Left ventricle myocardium inferior (tissue), 1 donor: ENCODE data around the gene KCNH6. TPM values are rescaled to one million over a fixed set of nuclear protein-coding genes. Genes with fewer than 3 reads are reported as not detected.

Experiments used
- DNase-seq: peaks from one replicate; pipeline ENCODE4 v3.0.0-alpha.2; 2020
- H3K27ac ChIP-seq: fragments of 200-600 bp; replicated peaks from 2 replicates; pipeline ENCODE4 v1.8.0; 2021
- H3K27me3 ChIP-seq: fragments of 200-600 bp; 2 replicates; pipeline ENCODE4 v1.8.0; 2021; ENCODE audit warnings: low read depth
- H3K36me3 ChIP-seq: fragments of 200-600 bp; 2 replicates; pipeline ENCODE4 v1.8.0; 2021
- H3K4me1 ChIP-seq: fragments of 200-600 bp; 2 replicates; pipeline ENCODE4 v1.8.0; 2021
- H3K4me3 ChIP-seq: fragments of 200-600 bp; 2 replicates; pipeline ENCODE4 v1.8.0; 2021; ENCODE audit warnings: mild to moderate bottlenecking, moderate library complexity
- H3K9me3 ChIP-seq: fragments of 200-600 bp; replicated peaks from 2 replicates; pipeline ENCODE4 v1.8.0; 2021
- CTCF ChIP-seq: fragments of 200-600 bp; IDR thresholded peaks from 2 replicates; pipeline ENCODE4 v1.8.0; 2021; ENCODE audit warnings: antibody characterized with exemption, mild to moderate bottlenecking, borderline replicate concordance
- intact Hi-C: fragments of 100-400 bp; cut with micrococcal nuclease; formaldehyde crosslinking; loops from one replicate; pipeline ENCODE4 v1.11.0; 2022
- total RNA-seq: library from RNA; stranded (reverse); fragmentation: NEBNext Ultra II Directional; extraction: Animal tissue kit (Norgen Biotek cat#: 25700); gene quantifications from one replicate; pipeline ENCODE4 v1.2.1, GENCODE V29; 2021
- donor health status: DM: no; HTN: yes; CAD: no; lungs with severe emphysema.

The KCNH6 gene
- total RNA-seq, 1 donor from 2014 or later = not detected

DNA sequence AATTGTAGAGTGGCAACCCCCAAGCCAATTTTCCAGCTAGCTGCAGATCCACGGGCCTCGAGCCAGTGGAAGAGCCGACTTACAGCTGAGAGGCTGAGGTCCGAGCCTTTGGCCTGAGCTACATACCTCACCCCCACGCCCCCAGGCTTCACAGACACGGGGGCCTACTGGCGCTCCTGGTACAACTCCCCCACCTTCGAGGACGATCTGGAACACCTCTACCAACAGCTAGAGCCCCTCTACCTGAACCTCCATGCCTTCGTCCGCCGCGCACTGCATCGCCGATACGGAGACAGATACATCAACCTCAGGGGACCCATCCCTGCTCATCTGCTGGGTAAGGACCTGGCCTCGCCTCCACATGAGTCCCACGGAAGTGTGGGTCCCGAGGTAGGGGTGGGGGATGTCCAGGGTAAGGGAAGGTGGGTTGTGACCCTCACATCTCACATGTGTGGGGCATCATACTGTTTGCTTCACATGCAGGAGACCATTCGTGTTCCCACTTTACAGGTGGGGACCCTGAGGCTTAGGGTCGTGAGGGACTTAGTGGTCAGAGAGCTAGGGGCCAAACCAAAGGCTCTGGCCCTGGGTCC, 42.9 kb upstream of the KCNH6 start:
- TF ChIP-seq CTCF = no peak
- Histone ChIP-seq H3K9me3 (no peaks in the 10 kb centered on the region), H3K4me3 (no peak overlapping the region), H3K4me1 (peaks cover 42% of the 10 kb centered on the region), H3K27me3 (peaks cover 11% of the 10 kb centered on the region), H3K27ac (no peak overlapping the region), H3K36me3 (no peaks in the 10 kb centered on the region)
- intact Hi-C loops = loop anchor here (5.0 kb wide), 1 partner anchor 53 kb away; no protein-coding TSS in a partner anchor
- DNase-seq = no peak

GRCh38 chr17:63480826-63481487, 42.2 kb upstream of the KCNH6 start:
- H3K36me3 ChIP-seq = no peaks in the 10 kb centered on the region

GRCh38 chr17:63481488-63481870, 41.7 kb upstream of the KCNH6 start:
- Histone ChIP-seq H3K27me3 (peaks cover 11% of the 10 kb centered on the region), H3K36me3 (no peaks in the 10 kb centered on the region), H3K9me3 (no peaks in the 10 kb centered on the region), H3K4me3 (no peak overlapping the region), H3K4me1 (peaks cover 30% of the 10 kb centered on the region), H3K27ac (no peak overlapping the region)
- no peak for DNase-seq
- TF ChIP-seq CTCF = no peak
- intact Hi-C loops = loop anchor here (5.0 kb wide), 1 partner anchor 54 kb away; no protein-coding TSS in a partner anchor

More at GRCh38 chr17:63480826-63481487, 42.2 kb upstream of the KCNH6 start:
- no peak for TF ChIP-seq CTCF
- Histone ChIP-seq H3K4me1 (peaks cover 35% of the 10 kb centered on the region), H3K27ac (no peak overlapping the region), H3K4me3 (no peak overlapping the region), H3K27me3 (peaks cover 11% of the 10 kb centered on the region), H3K9me3 (no peaks in the 10 kb centered on the region)
- no peak for DNase-seq
- intact Hi-C loops = loop anchor here (5.0 kb wide), 1 partner anchor 54 kb away; no protein-coding TSS in a partner anchor

- no peak overlapping the region for H3K27ac ChIP-seq
- peaks cover 11% of the 10 kb centered on the region for H3K27me3 ChIP-seq
- H3K4me3 ChIP-seq = no peak overlapping the region
- DNase-seq = no peak
- no peaks in the 10 kb centered on the region for H3K36me3 ChIP-seq
- H3K4me1 ChIP-seq = peaks cover 21% of the 10 kb centered on the region
- intact Hi-C loops = loop anchor here (5.0 kb wide), 1 partner anchor 55 kb away; no protein-coding TSS in a partner anchor
- H3K9me3 ChIP-seq = no peaks in the 10 kb centered on the region
- no peak for TF ChIP-seq CTCF
Measured at GRCh38 chr17:63482509-63482908, 40.6 kb upstream of the KCNH6 start.

- Histone ChIP-seq H3K27ac (no peak overlapping the region), H3K36me3 (no peaks in the 10 kb centered on the region), H3K9me3 (no peaks in the 10 kb centered on the region), H3K4me3 (no peak overlapping the region), H3K4me1 (peaks cover 16% of the 10 kb centered on the region), H3K27me3 (peaks cover 7% of the 10 kb centered on the region)
- intact Hi-C loops = loop anchor here (5.0 kb wide), 1 partner anchor 56 kb away; no protein-coding TSS in a partner anchor
- no peak for TF ChIP-seq CTCF
- DNase-seq = no peak
Measured at GRCh38 chr17:63483038-63483437, 40.1 kb upstream of the KCNH6 start.
